Liver (tissue), 3 donors: ENCODE results near the gene CDCA4.

Experiments
- CTCF ChIP-seq: fragments of 150-350 bp; IDR thresholded peaks from 2 replicates; pipeline ENCODE4 v1.5.1; 2017; ENCODE audit warnings: improper control_type of control experiment, low read depth, low read length; ENCODE audit not compliant: missing input control
- HNF4A ChIP-seq, 2 donors: conservative IDR thresholded peaks; 2 replicates each; pipeline ENCODE4 v1.6.1; 2016; ENCODE audit warnings: antibody characterized with exemption in 2 of 2, mild to moderate bottlenecking in 2 of 2
- RXRA ChIP-seq, 2 donors: IDR thresholded peaks; 2 replicates each; pipeline ENCODE4 v1.6.1; 2017 to 2018; ENCODE audit warnings: antibody characterized with exemption in 2 of 2, mild to moderate bottlenecking in 1 of 2
- donor health status: healthy.
- donor health status: healthy.

- no peak for TF ChIP-seq CTCF
- no peak for TF ChIP-seq RXRA (IDR thresholded peaks at IDR 0.05)
- no peak for TF ChIP-seq HNF4A (conservative IDR thresholded peaks at IDR 0.05)
Measured at GRCh38 chr14:104998801-104999200, 22.1 kb downstream of the CDCA4 start.
